Keratinocyte (primary cell): Measurements from ENCODE around the gene WNT7A.

Experiments
- EZH2 ChIP-seq: IDR thresholded peaks from one replicate; pipeline ENCODE4 v1.6.1; 2012; ENCODE audit warnings: inconsistent platforms, mild to moderate bottlenecking, low read length, moderate library complexity
- TF ChIP-seq, protein P1 (sequence below), 3 experiments: IDR thresholded peaks in 1 of 3; conservative IDR thresholded peaks in 1 of 3; optimal IDR thresholded peaks in 1 of 3; 2 replicates in 2 of 3; 3 replicates in 1 of 3; pipeline versions ENCODE3 to v1.5.1; 2011; ENCODE audit warnings: low read length in 3 of 3, mild to moderate bottlenecking in 3 of 3, moderate library complexity in 2 of 3, control low read depth in 1 of 3, inconsistent platforms in 1 of 3; ENCODE audit not compliant: insufficient read depth in 2 of 3; ENCODE audit errors: extremely low read depth in 1 of 3

DNA sequence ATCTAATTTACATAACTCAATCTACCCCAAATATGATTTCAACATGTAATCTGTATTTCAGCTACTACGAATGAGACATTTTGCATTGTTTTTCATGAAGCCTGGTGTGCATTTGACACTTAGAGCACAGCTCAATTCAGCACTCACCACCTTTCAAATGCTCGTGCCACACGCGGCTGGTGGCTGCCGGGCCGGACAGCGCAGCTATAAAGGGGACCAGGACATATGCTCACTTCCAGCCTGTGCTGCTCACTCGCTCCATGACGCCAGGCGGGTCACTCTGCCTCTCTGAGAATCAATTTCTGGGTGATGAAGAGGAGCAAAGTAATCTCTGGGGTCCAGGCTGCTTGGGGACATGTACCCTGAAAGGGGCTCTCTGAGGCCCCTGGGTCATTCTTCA is 93.1 kb downstream of the WNT7A start:
- TF ChIP-seq, protein P1, sequence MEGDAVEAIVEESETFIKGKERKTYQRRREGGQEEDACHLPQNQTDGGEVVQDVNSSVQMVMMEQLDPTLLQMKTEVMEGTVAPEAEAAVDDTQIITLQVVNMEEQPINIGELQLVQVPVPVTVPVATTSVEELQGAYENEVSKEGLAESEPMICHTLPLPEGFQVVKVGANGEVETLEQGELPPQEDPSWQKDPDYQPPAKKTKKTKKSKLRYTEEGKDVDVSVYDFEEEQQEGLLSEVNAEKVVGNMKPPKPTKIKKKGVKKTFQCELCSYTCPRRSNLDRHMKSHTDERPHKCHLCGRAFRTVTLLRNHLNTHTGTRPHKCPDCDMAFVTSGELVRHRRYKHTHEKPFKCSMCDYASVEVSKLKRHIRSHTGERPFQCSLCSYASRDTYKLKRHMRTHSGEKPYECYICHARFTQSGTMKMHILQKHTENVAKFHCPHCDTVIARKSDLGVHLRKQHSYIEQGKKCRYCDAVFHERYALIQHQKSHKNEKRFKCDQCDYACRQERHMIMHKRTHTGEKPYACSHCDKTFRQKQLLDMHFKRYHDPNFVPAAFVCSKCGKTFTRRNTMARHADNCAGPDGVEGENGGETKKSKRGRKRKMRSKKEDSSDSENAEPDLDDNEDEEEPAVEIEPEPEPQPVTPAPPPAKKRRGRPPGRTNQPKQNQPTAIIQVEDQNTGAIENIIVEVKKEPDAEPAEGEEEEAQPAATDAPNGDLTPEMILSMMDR (optimal IDR thresholded peaks at IDR 0.05 in 1 of 3, IDR thresholded peaks at IDR 0.05 in 1 of 3, conservative IDR thresholded peaks at IDR 0.05 in 1 of 3; ENCODE audit: extremely low read depth in 1 of 3, insufficient read depth in 2 of 3, low read length in 3 of 3) = no peak
- no peak for TF ChIP-seq EZH2
